ENCODE data around the gene FICD.

FICD gene

DNA sequence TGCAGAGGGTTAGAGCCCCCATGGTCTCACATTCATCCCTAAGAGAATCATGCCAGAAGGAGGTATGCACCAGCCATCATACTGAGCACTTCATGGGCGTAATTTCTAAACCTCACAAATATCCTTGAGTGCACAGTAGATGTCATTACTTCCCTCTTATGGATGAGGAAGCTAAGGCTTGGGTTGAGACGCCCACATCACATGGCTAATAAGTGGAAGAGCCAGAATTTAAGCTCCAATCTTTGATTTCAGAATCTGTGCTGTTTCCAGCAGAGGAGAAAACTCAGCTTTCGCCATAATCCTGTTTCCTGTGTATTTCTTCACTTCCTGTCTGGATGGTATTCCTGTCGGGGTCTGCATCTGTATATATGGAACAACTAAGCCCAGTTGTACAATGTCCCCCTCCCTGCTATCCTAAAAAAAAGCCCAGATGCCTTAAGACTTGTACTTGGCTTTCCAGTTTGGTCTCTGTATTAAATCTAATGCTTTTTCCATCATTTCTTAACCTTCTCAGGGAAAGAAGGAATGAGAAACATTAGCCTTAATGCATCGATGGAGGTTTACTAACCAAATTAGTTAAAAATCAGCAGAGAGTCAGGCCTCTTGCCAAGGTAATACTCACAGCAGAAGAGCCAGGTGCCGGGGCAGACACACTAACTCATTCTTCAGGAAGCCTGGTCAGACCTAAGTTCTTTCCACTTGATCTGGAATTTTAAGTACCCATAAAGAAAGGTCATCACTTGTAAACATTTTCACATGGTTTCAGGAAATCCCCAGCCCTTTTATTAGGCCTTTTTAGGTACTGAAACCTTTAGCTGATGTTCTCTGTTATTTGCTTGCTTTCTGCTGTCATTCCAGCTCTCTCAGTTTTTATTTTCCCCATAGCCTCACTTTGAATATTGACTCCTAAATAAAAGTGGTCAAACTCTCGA, 52.6 kb downstream of the FICD start:
- no peak for DNase-seq (ENCODE audit: low read depth in 1 of 2, low spot score in 1 of 2)
- in situ Hi-C loops (cut with HindIII; ENCODE audit: low pct_unique_long_range_greater_than_20kb, low sequenced_read_pairs): no loop called here
- TF ChIP-seq JUND (IDR thresholded peaks at IDR 0.05; ENCODE audit: low read depth): no peak

DNA sequence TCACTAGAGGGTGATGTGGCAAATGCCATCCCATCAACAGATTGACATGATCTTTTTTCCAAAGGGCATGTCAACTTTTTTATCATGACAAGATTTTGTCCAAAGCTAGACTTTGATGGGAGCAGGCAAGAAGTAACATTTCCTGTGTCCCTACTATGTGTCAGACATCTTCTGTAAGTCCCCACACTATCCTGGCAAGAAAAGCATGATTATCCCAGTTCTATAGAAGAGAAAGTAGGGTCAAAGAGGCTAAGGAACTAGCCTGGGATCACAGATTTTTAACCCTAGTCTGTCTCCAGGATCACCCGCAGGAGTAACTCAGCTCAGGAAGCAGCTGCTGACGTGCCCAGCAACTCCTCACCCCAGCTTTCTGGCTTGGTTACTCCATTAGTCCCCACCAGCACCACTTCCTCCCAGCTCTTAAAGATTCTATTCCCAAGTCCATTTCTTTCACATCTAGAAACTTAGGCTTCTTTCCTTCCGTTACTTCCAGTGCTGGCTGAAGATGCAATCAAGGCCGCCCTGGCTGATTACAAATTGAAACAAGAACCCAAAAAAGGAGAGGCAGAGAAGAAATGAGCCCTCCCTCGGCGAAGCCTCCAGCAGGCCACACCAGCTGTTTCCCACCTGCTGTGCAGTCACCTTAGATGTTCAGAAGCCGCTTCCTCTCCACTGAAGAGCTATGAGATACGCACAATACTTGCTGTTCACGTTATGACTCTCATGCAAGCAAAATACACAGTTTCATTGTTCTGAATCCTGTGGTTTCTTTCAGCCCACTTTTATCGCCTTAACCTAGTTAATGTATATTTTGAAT, 53.5 kb downstream of the FICD start:
- in situ Hi-C loops (cut with HindIII; ENCODE audit: low pct_unique_long_range_greater_than_20kb, low sequenced_read_pairs): no loop called here
- no peak for DNase-seq (ENCODE audit: low read depth in 1 of 2, low spot score in 1 of 2)
- no peak for TF ChIP-seq JUND (IDR thresholded peaks at IDR 0.05; ENCODE audit: low read depth)

All from T47D (cell line).